ENCODE results near the gene BANF2.
"Not testable (repeated sequence)": the region's sequence is repeated elsewhere in the genome, so short reads cannot be mapped to it uniquely, and the experiment has no call there.

The BANF2 gene

GRCh38 chr20:17683218-17684076 lies 16.3 kb upstream of the BANF2 start:
- DNase-seq (ENCODE audit: low read depth), result no peak

DNA sequence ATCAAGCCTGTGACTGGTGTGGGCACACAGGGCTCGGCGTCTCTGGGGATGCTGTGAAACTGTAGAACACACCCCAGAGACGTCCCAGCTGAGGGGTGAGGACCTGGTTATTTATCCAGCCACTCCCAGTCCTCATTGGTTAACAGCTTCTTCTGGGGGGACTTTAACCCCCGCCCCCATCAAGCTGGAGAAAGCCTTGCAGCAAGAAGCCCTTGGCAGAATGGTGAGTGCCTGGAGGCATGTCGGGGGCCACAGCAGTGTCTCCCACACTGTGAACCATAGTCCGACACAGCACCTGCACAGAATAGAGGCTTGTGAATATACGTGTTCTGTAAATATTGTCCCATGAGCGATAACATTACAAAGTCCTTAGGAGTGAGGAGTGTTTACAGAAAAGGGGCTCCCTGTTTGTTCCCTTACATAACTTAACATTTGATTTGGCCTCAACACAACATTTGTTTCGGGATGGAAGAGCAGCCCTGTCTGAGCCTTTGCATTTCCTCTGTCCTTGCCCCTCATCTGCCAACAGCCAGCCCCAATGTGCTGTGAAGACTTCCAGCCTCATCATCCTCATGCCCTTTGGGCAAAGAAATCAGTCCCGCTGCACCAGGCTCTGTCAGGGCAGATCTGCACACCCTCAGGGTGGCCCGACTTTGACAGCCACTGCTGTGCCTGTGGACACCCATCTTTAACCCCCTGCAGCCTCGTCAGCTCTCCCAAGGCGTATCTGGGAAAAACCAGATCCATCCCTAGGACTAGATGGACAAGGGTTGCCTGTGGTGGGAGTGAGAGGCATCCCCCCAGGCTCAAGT lies 15.5 kb upstream of the BANF2 start:
- DNase-seq (ENCODE audit: low read depth), result no peak

GRCh38 chr20:17685168-17685567 lies 14.6 kb upstream of the BANF2 start:
- no peak for DNase-seq (ENCODE audit: low read depth)

GRCh38 chr20:17687800-17688199 lies 12.0 kb upstream of the BANF2 start:
- DNase-seq (ENCODE audit: low read depth), result no peak

DNA sequence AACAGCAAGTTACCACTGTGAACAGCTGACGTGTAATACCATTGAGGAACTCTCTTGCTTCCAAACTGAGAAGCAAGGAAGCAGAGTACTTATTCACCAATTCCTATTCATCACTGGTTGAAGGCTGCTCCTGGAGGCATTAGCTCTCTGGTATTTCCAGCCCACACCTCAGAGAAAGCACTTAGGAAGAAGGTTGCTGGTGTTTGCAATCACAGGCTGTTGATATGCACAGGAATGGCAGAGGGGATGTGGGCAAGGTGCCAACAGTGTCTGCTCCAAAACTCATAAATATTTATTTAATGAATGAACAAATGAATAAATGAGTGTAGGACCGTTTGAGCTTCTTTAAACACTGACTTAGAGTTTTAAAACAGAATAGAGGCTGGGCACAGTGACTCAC lies 10.8 kb upstream of the BANF2 start:
- DNase-seq (ENCODE audit: low read depth), result no peak

DNA sequence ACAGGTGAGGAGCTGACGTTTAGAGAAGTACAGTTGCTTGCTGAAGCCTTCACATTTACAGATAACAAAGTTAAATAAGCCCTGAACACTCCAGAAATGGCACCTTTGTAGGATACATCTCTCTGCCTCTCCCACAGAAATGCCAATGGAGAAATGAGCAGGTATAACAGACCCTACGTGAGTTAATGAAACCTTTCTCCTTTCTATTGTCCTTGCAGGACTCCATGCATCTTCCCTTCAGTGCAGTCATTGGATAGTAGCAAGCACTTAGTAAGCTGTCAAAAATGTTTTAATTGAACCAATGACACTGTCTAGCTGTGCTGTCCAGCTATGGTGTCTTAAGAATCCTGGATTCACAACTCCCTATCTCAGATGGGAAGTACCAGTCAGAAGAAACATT lies 9.6 kb upstream of the BANF2 start:
- DNase-seq (ENCODE audit: low read depth), result no peak

DNA sequence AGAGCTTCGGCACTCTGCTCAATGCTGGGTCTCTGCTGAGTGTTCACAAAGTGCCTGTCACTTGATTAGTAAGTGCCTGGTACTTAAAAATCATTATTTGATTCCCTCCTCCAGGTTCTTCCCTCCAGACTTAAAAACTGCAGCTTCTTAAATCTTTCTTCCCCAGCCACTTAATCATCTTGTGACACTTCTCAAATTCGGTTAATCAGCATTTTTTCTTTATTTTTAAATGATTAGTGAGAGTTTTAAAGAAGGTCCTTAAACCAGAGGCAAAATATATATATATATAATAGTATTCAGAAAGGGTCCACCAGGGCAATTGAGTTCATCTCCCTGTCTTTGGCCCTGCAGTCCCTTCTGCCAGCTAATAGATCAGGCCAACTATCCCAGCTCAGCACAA lies 8.0 kb upstream of the BANF2 start:
- no peak for DNase-seq (ENCODE audit: low read depth)

- no peak for DNase-seq (ENCODE audit: low read depth)
Observed at GRCh38 chr20:17693444-17694001, 6.2 kb upstream of the BANF2 start.

DNA sequence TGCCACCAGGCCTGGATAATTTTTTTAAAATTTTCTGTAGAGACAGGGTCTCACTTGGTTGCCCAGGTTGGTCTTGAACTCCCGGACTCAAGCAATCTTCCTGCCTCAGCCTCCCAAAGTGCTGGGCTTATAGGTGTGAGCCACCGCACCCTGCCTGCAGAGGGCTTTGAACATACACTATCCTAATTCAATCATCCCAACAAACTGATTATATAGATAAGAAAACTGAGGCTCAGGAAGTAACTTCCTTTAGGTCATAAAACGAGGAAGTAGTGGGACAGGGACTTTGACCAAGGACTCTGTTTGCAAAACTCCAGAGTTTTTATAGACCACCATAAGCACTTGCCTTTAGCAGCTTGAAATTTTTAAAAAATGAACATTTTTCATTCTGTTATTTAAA lies 5.0 kb upstream of the BANF2 start:
- no peak for DNase-seq (ENCODE audit: low read depth)

GRCh38 chr20:17696287-17696686 lies 3.5 kb upstream of the BANF2 start:
- DNase-seq (ENCODE audit: low read depth), result no peak

GRCh38 chr20:17697171-17697570 lies 2.6 kb upstream of the BANF2 start:
- DNase-seq (ENCODE audit: low read depth), result no peak

- DNase-seq (ENCODE audit: low read depth), result no peak
Observed at GRCh38 chr20:17698384-17698783, 1.4 kb upstream of the BANF2 start.

- DNase-seq (ENCODE audit: low read depth), result no peak
Observed at GRCh38 chr20:17700637-17701036, 871 bp downstream of the BANF2 start.

DNA sequence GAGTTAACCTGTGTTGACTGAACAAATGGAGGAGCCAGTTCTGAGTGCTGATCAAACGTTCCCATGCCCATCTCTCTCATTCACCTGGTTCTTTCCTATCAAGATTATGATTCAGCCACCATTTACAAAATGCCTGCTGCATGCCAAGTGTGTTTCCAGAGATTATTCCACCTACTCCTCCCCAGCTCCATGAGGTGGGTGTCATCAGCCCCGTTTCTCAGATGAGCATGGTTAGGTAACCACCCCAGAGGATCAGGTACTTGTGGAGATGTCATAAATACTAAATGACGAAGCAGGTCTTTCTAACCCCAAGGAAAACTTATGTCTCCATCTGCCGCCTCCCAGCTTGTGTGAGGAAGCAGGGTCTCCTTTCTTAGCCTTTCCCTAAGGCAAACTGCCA lies 2.1 kb downstream of the BANF2 start:
- no peak for DNase-seq (ENCODE audit: low read depth)

DNA sequence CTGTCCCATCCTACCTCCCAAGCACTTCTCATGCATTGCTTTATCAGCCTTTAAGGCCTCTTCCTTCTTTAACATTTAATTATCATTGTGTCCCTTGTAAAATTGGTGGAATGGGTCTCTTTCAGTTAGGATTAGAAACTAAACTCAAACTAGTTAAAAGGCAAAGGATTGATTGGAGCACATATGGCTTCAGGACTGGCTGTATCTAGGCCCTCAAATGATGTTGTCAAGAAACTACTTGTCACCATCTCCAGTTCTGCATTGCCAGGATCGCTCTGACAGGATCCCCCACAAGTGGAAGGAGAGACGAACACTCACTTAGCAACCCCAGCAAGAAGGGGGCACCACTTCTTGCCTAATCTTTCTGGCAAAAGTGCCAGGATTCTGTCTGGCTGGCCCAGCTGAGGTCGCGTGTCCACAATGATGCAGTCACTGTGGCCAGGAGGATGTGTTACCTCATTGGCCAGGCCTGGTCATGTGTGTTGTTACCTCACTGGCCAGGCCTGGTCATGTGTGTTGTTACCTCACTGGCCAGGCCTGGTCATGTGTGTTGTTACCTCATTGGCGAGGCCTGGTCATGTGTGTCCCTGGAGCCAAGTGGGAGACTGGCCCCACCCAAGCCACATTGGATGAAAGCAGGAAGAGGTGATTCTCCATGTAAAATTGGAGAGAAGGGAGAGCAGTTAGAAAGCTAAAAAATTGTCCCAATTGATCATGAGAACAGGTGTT lies 5.0 kb downstream of the BANF2 start:
- DNase-seq (ENCODE audit: low read depth), result no peak

DNA sequence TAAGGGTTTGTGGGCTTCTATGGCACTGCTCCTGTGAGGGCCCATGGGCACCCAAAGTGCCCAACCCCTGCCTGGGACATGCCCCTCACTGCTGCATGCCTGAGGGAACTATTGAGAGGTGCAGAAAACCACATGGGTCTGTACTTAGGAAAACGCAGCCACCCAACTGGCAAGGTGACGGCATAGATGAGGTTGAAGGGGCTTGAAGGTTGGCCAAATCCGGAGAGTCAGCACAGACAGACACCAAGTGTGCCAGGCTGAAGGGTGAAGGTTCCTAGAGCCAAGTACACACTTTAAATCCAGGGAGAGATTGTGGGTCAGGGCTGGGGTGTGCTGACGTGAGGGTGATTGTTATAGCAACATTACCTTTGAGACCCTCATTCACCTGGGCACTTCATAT lies 6.2 kb downstream of the BANF2 start:
- no peak for DNase-seq (ENCODE audit: low read depth)

DNA sequence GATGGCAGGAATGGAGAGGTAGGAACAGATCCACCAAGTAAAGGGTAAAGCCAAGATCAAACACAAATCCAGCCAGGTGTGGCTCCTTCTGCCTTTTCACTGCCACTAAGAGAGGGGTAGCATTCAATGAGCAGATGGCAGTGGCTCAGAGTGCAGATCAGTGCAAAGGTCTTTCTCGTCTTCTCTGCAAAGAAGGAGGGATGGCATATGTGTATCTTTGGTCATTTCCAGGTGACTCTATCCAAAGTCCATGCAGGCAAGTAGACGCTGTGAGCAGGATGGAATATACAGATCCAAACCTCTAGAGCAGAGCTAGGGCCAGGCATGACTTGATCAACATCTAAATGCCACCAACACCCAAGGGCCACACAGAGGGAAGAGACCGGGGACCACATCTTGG lies 6.9 kb downstream of the BANF2 start:
- no peak for DNase-seq (ENCODE audit: low read depth)

DNA sequence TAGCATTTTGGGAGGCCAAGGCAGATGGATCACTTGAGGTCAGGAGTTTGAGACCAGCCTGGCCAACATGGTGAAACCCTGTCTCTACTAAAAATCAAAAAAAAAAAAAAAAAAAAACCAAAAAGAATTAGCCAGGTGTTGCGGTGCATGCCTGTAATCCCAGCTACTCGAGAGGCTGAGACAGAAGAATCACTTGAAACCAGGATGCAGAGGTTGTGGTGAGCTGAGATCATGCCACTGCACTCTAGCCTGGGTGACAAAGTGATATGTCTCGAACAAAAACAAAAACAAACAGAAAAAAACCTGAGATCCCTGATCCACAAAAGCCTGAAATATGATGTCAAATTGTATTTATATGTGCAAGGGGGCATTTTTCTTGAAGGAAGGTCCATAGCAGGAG lies 8.2 kb downstream of the BANF2 start:
- not testable (repeated sequence) for DNase-seq (ENCODE audit: low read depth)

- no peak for DNase-seq (ENCODE audit: low read depth)
Observed at GRCh38 chr20:17708675-17709360, 9.1 kb downstream of the BANF2 start.

DNA sequence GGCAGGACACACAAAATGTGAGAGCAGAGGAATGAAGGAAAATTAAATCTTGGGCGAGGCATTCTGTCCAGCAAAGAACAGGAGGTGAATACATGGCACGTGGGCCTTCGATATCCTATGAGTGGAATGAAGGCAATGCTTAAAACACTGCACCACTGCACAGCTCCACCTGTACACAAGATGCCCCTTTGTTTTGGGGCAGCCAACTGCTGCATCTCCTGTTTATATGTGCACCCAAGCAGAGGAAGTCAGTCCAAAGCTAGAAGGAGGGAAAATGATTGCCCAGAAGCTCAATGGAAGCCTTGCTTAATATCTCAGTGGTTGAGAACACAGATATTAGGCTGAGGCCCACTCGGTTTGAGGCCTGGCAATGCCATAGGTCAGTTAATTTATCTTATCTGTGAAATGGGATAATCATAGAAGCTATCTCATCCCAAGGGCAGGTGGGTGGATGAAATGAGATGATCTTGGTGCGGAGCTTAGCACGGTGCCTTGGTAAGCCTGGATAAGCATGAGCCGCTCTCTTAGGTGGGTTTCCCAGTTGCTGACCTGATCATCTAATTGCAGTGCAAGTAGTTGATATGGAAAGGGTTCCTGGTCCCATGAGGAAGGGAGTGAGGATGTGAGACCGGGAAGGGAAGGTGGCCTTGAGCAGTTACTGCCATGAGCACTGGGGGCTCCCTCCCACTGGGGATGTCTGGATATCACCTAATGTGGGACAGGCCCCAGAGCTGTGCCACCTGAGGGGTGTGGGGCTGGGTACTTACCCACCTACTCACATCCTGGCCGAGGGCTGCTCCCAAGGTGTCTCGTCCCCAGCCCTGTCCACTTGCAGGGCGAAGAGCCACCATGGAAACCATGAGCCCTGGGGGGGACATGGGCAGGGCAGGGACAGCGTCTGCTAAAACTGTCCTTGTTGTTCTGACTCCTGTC lies 9.9 kb downstream of the BANF2 start:
- DNase-seq (ENCODE audit: low read depth), result no peak
